ENCODE data around the gene GALNT2.
A peak's percentile ranks its signal among the peaks of the same experiment; 100 is the strongest.

GALNT2 gene

GRCh38 chr1:230066466-230067404, at the start of gene GALNT2:
GALNT2 (plus strand) TSS chr1:230067238; CDS start chr1:230067281, 43 bp downstream.
- peak; percentile 89 for DNase-seq

- DNase-seq = no peak
These were observed 46.6 kb upstream of the GALNT2 start for GRCh38 chr1:230020451-230020850.

GRCh38 chr1:230022666-230023380, 44.2 kb upstream of the GALNT2 start:
- no peak for DNase-seq

GRCh38 chr1:230025686-230026085, 41.4 kb upstream of the GALNT2 start:
- DNase-seq = no peak

GRCh38 chr1:230026139-230026538, 40.9 kb upstream of the GALNT2 start:
- no peak for DNase-seq

- no peak for DNase-seq
These were observed 40.5 kb upstream of the GALNT2 start for GRCh38 chr1:230026572-230026971.

- no peak for DNase-seq
These were observed 38.3 kb upstream of the GALNT2 start for GRCh38 chr1:230028602-230029223.

- no peak for DNase-seq
These were observed 37.6 kb upstream of the GALNT2 start for GRCh38 chr1:230029244-230029941.

- DNase-seq = no peak
These were observed 36.8 kb upstream of the GALNT2 start for GRCh38 chr1:230030122-230030821.

GRCh38 chr1:230031131-230031530, 35.9 kb upstream of the GALNT2 start:
- no peak for DNase-seq

- DNase-seq = no peak
These were observed 34.3 kb upstream of the GALNT2 start for GRCh38 chr1:230032516-230033281.

- no peak for DNase-seq
These were observed 29.8 kb upstream of the GALNT2 start for GRCh38 chr1:230037261-230037660.

- no peak for DNase-seq
These were observed 26.6 kb upstream of the GALNT2 start for GRCh38 chr1:230040440-230040839.

GRCh38 chr1:230043081-230043480, 24.0 kb upstream of the GALNT2 start:
- DNase-seq = no peak

- DNase-seq = no peak
These were observed 22.3 kb upstream of the GALNT2 start for GRCh38 chr1:230044729-230045128.

- DNase-seq = no peak
These were observed 19.7 kb upstream of the GALNT2 start for GRCh38 chr1:230047114-230047865.

GRCh38 chr1:230048322-230048721, 18.7 kb upstream of the GALNT2 start:
- DNase-seq = no peak

GRCh38 chr1:230048922-230049321, 18.1 kb upstream of the GALNT2 start:
- DNase-seq = no peak

GRCh38 chr1:230049731-230050130, 17.3 kb upstream of the GALNT2 start:
- DNase-seq = no peak

- no peak for DNase-seq
These were observed 15.9 kb upstream of the GALNT2 start for GRCh38 chr1:230050973-230051735.

Measured in midbrain (tissue), 1 donor.